CMK (cell line): ENCODE results near the gene RABL6.

ENCODE experiments used
- DNase-seq: peaks from one replicate; pipeline ENCODE4 v3.0.0-alpha.2; 2010; ENCODE audit warnings: low read depth

Gene RABL6

DNA sequence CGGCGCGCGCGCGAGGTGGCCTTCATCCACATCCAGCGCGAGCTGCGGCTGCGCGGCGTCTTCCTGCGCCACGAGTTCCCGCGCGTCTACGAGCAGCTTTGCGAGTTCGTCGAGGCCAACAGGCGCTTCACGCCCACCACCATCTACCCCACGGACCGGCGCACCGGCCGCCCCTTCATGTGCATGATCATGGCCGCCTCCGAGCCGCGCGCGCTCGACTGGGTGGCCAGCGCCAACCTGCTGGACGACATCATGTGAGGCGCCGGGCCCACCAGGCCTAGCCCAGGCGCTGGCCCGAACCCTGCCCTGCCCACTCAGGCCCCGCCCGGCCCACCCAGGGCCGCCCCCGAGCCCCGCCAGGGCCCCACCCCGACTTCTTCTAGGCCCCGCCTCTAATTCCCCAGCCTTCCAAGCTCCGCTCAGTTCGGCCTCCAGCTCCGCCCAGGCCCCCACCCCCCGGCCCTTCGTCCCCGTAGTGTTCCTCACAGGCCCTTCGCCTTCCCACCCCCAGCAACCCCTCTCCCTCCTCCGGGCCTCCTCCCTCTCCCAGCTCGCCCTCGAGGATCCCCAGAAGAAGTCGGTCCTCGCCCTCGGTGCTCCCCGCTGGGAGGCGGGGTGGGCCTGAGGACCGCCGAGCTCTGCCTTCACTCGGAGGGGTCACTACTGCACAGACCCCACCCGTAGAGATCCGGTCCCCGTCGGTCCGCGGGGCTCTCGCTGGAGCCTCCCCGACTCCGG lies 39.5 kb downstream of the RABL6 start:
- peak; percentile 74 for DNase-seq

- peak; percentile 72 for DNase-seq
Observed at GRCh38 chr9:136847826-136848392, 40.2 kb downstream of the RABL6 start.

GRCh38 chr9:136848393-136849037 lies 40.8 kb downstream of the RABL6 start:
- DNase-seq = peak; percentile 41

DNA sequence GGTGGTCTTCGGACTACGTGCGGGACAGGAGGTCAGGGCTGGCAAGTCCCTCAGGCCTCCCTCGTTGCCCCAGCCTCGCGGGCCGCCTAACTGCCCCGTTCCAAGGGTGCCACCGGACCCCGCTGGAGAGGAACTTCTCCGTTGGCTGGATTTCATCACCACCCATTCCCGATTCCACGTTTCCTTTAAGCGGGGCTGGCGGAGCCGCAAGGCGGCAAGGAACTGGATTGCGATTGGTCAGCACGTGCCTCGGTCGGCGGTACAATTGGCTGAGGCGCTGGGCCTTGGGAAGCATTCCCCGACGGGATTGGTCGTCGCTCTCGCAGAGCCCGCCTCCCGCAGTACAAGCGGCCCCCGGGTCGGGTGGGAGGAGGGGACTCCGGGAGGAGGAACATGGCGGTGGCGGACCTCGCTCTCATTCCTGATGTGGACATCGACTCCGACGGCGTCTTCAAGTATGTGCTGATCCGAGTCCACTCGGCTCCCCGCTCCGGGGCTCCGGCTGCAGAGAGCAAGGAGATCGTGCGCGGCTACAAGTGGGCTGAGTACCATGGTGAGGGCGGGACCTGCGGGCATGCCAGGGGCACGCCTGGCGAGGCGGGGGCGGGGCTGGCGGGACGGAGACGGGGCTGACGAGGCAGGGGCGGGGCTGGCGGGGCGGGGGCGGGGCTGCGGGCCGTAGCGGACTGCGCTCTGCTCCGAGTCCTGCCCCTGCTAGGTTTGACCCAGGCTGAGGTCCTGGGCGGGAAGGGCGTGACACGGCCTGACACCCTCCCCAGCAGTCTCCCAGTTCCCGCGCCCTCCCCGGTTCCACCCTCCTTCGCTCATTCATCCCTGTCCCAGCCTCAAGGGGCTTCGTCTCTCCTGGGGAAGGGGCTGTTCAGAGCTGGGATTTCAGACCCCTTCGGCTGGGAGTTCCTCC lies 41.6 kb downstream of the RABL6 start, which contains the start of gene PHPT1:
PHPT1 (plus strand) TSS at position 372 of the 922 bp plus-strand sequence; CDS start at position 394, 22 bp downstream.
- DNase-seq = peak; percentile 94

- DNase-seq = no peak
Observed at GRCh38 chr9:136849960-136850865, 42.5 kb downstream of the RABL6 start.

DNA sequence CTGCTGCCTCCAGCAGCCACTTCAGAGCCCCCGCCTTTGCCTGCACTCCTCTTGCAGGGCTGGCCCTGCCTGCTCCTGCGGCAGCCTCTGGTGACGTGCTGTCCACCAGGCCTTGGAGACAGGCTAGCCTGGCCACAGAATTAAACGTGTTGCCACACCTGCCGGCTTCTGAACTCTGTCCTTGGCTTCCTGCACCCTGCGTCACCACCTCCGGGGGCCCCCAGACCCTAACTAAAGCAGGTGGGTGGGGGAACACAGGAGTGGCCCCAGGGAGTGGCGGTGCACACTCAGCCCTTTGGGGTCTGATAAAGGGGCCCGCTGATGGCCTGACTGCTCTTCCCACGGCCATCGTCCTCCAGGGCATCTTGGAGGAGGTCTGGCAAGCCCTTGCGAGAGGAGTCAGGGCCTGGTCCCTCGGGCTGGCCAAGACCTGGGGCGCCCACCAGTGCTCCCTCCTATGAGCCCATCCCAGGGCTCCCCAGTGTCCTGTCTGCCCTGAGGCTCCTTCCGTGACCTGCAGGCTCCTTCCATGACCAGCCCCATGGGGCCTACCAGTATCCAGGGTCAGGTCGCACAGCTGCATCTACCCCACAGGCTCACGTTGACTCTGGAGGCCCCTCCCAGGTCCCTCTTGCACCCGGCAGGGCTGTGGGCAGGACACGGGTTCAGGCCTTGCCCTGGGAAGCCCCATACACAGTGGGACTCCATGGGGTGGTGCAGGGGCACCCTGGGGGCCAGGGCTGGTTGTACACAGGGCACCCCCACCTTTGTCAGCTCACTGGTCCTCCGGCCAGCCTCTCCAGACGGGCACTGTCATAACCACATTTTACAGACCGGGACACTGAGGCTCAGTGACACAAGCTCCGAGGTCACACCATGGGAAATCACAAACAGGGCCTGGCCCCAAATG lies 43.4 kb downstream of the RABL6 start:
- no peak for DNase-seq

GRCh38 chr9:136851941-136852663 lies 44.4 kb downstream of the RABL6 start, which contains the start of gene MAMDC4:
TSS of gene MAMDC4 (plus strand) at chr9:136852346. CDS start at chr9:136852417, 71 bp downstream.
- no peak for DNase-seq

- DNase-seq = no peak
Observed at GRCh38 chr9:136852664-136853595, 45.2 kb downstream of the RABL6 start.

- DNase-seq = no peak
Observed at GRCh38 chr9:136853596-136854112, 45.9 kb downstream of the RABL6 start.

GRCh38 chr9:136854113-136854841 lies 46.5 kb downstream of the RABL6 start:
- no peak for DNase-seq

- no peak for DNase-seq
Observed at GRCh38 chr9:136854842-136855460, 47.2 kb downstream of the RABL6 start.

- DNase-seq = no peak
Observed at GRCh38 chr9:136855461-136856078, 47.8 kb downstream of the RABL6 start.

DNA sequence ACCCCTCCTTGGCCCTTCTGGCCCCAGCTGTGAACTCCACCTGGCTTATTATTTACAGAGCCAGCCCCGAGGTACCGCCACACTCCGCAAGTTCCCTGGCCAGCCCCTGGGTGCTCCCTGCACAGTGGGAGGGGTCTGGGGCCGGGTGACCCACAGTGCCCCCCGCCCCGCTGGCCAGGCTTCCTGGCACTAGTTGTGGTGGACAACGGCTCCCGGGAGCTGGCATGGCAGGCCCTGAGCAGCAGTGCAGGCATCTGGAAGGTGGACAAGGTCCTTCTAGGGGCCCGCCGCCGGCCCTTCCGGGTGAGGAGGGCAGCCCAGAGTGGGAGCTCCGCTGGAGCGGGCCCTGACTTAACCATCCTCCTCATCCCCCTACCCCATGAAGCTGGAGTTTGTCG lies 48.3 kb downstream of the RABL6 start:
- DNase-seq = no peak

- DNase-seq = no peak
Observed at GRCh38 chr9:136856541-136857141, 48.9 kb downstream of the RABL6 start.

- DNase-seq = no peak
Observed at GRCh38 chr9:136857166-136857565, 49.4 kb downstream of the RABL6 start.
